ENCODE measurements around the gene KRTAP9-9.
"Not testable (repeated sequence)": the region's sequence is repeated elsewhere in the genome, so short reads cannot be mapped to it uniquely, and the experiment has no call there.

Gene KRTAP9-9

GRCh38 chr17:41255381-41256290 is at the start of gene KRTAP9-9:
Gene KRTAP9-9 (plus strand): TSS chr17:41255384.
- DNase-seq (ENCODE audit: low spot score) = not testable (repeated sequence)

DNA sequence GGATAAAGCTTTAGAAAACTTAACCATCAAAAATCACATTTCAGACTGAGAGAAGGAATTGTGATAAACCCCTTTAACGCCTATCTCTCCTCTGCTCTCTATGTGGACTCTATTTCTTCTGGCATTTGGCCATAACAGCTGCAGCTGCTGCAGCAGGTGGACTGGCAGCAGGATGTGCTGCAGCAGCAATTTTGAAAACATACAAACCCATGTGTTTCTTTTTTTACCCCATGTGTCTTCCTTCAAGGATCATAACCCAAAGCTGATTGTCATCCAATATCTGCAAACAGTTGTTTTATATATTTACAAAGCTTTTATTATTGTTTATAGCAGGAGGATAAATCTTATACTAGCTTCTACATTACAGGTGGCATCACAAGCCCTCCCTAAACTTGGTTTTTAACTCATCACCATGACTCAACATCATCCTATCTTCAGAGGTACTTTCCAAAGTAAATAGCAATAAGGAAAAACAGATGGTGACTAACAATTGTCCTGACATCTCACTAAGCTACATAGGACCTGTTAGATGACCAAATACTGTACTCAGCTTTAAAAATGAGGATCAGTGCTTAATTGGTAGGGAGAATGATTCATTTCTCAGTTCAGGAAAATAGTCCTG is 43.2 kb upstream of the KRTAP9-9 start:
- DNase-seq (ENCODE audit: low spot score) = no peak

DNA sequence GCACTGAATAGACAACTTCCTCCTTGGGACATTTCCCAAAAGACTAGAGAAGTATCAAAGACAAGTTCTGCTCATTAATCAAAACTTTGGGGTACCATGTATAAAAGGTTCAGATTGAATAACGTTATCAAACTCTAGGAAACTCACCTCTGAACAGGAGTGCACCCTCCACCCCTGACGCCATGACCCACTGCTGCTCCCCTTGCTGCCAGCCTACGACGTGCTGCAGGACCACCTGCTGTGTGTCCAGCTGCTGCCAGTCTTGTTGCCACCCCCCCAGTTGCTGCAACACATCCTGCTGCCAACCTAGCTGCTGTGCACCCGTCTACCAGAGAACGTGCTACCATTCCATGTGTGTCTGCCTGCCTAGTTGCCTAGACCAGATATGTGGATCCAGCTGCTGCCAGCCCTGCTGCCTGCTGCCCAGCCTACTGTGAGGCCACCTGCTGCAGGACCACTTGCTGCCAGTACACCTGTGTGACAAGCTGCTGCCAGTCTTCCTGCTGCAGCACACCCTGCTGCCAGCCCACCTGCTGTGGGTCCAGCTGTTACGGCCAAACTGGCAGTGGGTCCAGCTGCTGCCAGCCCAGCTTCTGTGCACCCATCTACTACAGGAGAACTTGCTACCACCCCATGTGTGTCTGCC is 42.5 kb upstream of the KRTAP9-9 start:
- no peak for DNase-seq (ENCODE audit: low spot score)

- DNase-seq (ENCODE audit: low spot score) = no peak
These were observed 39.5 kb upstream of the KRTAP9-9 start for GRCh38 chr17:41215681-41216080.

GRCh38 chr17:41223821-41224220 is 31.4 kb upstream of the KRTAP9-9 start:
- no peak for DNase-seq (ENCODE audit: low spot score)

DNA sequence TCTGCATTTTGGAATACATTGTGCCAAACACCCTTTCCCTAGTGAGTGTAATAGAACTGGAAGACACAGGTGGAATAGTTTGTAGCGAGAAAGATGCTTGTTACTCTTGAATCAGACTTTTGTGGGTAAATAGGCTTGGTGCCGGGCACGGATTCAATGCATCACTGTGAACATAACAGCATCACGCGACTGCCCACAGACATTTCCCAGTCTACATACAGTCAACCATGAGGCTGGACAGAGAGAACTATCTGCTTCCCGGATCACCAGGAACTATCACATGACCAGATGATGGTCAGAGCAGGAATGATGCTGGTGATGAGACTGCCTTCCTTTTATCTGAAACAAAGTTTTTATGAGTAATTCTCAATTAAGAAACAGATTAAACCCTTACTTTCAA is 29.1 kb upstream of the KRTAP9-9 start:
- no peak for DNase-seq (ENCODE audit: low spot score)

DNA sequence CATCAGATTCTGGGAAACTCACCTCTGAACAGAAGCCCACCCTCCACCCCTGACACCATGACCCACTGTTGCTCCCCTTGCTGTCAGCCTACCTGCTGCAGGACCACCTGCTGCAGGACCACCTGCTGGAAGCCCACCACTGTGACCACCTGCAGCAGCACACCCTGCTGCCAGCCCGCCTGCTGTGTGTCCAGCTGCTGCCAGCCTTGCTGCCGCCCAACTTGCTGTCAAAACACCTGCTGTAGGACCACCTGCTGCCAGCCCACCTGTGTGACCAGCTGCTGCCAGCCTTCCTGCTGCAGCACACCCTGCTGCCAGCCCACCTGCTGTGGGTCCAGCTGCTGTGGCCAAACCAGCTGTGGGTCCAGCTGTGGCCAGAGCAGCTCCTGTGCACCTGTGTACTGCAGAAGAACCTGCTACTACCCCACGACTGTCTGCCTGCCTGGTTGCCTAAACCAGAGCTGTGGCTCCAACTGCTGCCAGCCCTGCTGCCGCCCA is 28.5 kb upstream of the KRTAP9-9 start, which contains the start of gene KRTAP9-2:
Gene KRTAP9-2 (plus strand): TSS at position 51 of the 498 bp plus-strand sequence. CDS start 7 bp downstream, at position 58.
- not testable (repeated sequence) for DNase-seq (ENCODE audit: low spot score)

DNA sequence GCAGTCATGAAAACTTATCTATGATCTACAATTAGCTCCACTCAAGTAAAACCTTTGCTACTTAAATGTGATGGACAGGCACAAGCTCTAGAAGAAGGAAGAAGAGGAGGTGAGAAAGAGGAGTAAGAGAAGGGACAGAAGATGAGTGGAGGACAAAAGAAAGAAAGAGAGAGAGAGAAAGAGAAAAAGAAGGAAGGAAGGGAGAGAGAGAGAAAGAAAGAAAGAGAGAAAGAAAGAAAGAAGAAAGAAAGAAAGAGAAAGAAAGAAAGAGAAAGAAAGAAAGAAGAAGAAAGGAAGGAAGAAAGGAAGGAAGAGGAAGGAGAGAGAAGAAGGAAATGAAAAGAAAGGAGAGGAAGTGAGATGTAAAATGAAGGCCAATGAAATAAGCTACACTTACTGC is 25.1 kb upstream of the KRTAP9-9 start:
- DNase-seq (ENCODE audit: low spot score) = no peak

GRCh38 chr17:41231731-41232130 is 23.5 kb upstream of the KRTAP9-9 start:
- no peak for DNase-seq (ENCODE audit: low spot score)

GRCh38 chr17:41232399-41233105 is 22.6 kb upstream of the KRTAP9-9 start, which contains the start of gene KRTAP9-3:
Gene KRTAP9-3 (plus strand): TSS chr17:41232449. CDS start chr17:41232502, 53 bp downstream.
- not testable (repeated sequence) for DNase-seq (ENCODE audit: low spot score)

DNA sequence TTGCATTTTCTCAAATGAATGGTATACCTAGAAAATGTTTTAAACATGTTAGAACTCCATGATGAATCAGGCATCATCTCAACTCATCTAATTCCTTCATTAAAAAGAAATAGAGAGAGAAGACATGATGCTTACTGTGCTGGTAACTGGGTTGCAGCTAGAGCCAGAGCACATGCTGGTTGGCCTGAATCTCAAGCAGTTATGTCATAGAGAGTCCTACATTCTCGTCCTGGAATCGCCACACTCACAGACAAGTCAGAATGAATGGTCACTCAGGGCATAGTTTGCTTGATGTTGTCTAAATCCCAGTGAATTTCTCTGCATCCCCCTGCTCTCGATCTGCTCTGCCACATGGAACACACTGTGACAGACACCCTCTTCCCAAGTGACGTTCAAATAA is 18.1 kb upstream of the KRTAP9-9 start:
- DNase-seq (ENCODE audit: low spot score) = not testable (repeated sequence)

DNA sequence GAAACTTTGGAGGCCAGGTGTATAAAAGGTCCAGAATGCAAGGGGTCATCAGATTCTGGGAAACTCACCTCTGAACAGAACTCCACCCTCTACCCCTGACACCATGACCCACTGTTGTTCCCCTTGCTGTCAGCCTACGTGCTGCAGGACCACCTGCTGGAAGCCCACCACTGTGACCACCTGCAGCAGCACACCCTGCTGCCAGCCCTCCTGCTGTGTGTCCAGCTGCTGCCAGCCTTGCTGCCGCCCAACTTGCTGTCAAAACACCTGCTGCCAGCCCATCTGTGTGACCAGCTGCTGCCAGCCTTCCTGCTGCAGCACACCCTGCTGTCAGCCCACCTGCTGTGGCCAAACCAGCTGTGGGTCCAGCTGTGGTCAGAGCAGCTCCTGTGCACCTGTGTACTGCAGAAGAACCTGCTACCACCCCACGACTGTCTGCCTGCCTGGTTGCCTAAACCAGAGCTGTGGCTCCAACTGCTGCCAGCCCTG is 17.2 kb upstream of the KRTAP9-9 start, which contains the start of gene KRTAP9-8:
Gene KRTAP9-8 (plus strand): TSS at position 51 of the 489 bp plus-strand sequence. CDS start 53 bp downstream, at position 104.
- not testable (repeated sequence) for DNase-seq (ENCODE audit: low spot score)

- DNase-seq (ENCODE audit: low spot score) = not testable (repeated sequence)
These were observed 8.0 kb upstream of the KRTAP9-9 start for GRCh38 chr17:41246995-41247787.

- DNase-seq (ENCODE audit: low spot score) = not testable (repeated sequence)
These were observed 5.4 kb upstream of the KRTAP9-9 start, which contains the start of gene KRTAP9-4 for GRCh38 chr17:41249637-41250240. Gene KRTAP9-4 (plus strand): TSS chr17:41249687. CDS start chr17:41249721, 34 bp downstream.

- DNase-seq (ENCODE audit: low spot score) = no peak
These were observed 3.9 kb upstream of the KRTAP9-9 start for GRCh38 chr17:41251261-41251660.

- DNase-seq (ENCODE audit: low spot score) = no peak
These were observed 323 bp upstream of the KRTAP9-9 start for GRCh38 chr17:41254861-41255260.

DNA sequence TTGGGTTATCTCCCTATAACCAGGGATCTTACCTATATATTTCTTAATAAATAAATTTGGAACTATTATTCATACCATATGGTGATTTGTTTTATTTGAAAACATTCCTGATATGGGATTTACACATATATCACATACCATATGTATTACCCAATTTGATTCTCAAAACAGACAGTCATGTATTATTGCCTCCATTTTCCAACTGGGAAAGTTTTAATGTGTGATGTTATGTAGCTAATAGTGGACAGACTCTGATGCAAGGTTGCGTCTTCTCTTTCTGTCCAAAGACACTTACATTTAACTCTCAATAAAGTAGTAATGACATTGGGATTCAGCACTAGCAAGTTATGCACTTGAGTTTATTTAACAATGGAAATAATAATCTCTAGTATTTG is 1.1 kb downstream of the KRTAP9-9 start:
- DNase-seq (ENCODE audit: low spot score) = no peak

DNA sequence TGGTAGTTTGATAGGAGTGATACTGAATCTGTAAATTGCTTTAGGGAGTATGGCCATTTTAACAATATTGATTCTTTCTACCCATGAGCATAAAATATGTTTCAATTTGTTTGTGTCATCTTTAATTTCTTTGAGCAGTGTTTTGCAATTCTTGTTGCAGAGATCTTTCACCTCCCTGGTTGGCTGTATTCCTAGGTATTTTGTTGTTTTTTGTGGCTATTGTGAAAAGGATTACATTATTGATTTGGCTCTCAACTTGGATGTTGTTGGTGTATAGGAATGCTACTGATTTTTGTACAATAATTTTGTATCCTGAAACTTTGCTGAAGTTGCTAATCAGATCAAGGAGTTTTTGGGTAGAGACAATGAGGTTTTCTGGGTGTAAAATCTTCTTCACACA is 3.2 kb downstream of the KRTAP9-9 start:
- no peak for DNase-seq (ENCODE audit: low spot score)

GRCh38 chr17:41263212-41263611 is 8.0 kb downstream of the KRTAP9-9 start:
- DNase-seq (ENCODE audit: low spot score) = no peak

- DNase-seq (ENCODE audit: low spot score) = no peak
These were observed 9.4 kb downstream of the KRTAP9-9 start for GRCh38 chr17:41264599-41264998.
